ENCODE results near the gene PSD2. TPM values are rescaled to one million over a fixed set of nuclear protein-coding genes. Genes with fewer than 3 reads are reported as not detected.

The PSD2 gene
- total and polyA plus RNA-seq, 2 of the 13 experiments (the other 11 are each of a cell fraction or from before 2014, with no cell fraction given) = 0.07 TPM; not detected in 1

- TF ChIP-seq ZNF747 (CRISPR knock-in tag; IDR thresholded peaks at IDR 0.05; ENCODE audit: borderline replicate concordance) = no peak
These were observed 44.3 kb downstream of the PSD2 start (continued) for GRCh38 chr5:139839918-139840317.

- 11% methylated on average over 4 of the region's 4 CpGs for WGBS (ENCODE audit: low lambda C conversion rate)
- ATAC-seq = no peak
- Histone ChIP-seq H3K27me3 (ENCODE audit: control insufficient read depth in 1 of 2, insufficient read depth in 2 of 2, low read length in 2 of 2) (peaks cover 8 to 43% of the 10 kb centered on the region in 2 experiments; a peak in 3 of 5 replicates), H4K20me1 (ENCODE audit: insufficient read depth, low read length) (no peaks in the 10 kb centered on the region), H3K4me3 (replicated peaks in 1 of 3; ENCODE audit: insufficient read depth in 1 of 3, low read depth in 2 of 3, low read length in 3 of 3) (no peak overlapping the region), H3K9ac (ENCODE audit: insufficient read depth, low read depth, low read length) (no peak overlapping the region), H3K4me1 (ENCODE audit: insufficient read depth, low read length) (no peaks in the 10 kb centered on the region), H2AFZ (ENCODE audit: low read length) (no peak overlapping the region), H3K4me2 (ENCODE audit: low read depth, low read length) (no peak overlapping the region), H3K27ac (ENCODE audit: extremely low read length, insufficient read depth, low read length) (no peak overlapping the region), H3K36me3 (replicated peaks in 1 of 2; ENCODE audit: control insufficient read depth in 1 of 2, insufficient read depth in 2 of 2, low read length in 2 of 2) (no peaks in the 10 kb centered on the region), H3K79me2 (ENCODE audit: insufficient read depth, low read length) (no peaks in the 10 kb centered on the region), H3K9me3 (ENCODE audit: low read length) (no peaks in the 10 kb centered on the region)
- FAIRE-seq = no peak
- intact Hi-C loops (cut with micrococcal nuclease; ENCODE audit: unreplicated experiment) = loop anchor here (10.0 kb wide), 1 partner anchor 207 kb away; no protein-coding TSS in a partner anchor
- CTCF ChIA-PET (ENCODE audit: low intra/inter-chr PET ratio, low total read pairs) = no interaction called here
- in situ Hi-C loops (cut with HindIII; ENCODE audit: extremely low pct_ligation_motif_present, low pct_unique_long_range_greater_than_20kb) = loop anchor here (5.0 kb wide), 1 partner anchor 54 kb away; no protein-coding TSS in a partner anchor
- POLR2A ChIA-PET = no interaction called here
- BruUV-seq (replicated peaks) = no TSS peak
- TF ChIP-seq NR2F2 (IDR thresholded peaks at IDR 0.05; ENCODE audit: borderline replicate concordance, low read depth) (no peak), NR2F6 (IDR thresholded peaks at IDR 0.05) (no peak), NR2F6 (CRISPR knock-in tag; IDR thresholded peaks at IDR 0.05) (no peak), SMYD3 (CRISPR knock-in tag; IDR thresholded peaks at IDR 0.05) (no peak), RXRB (CRISPR knock-in tag; IDR thresholded peaks at IDR 0.05; ENCODE audit: borderline replicate concordance) (no peak)
- DNase-seq (ENCODE audit: low spot score) = no peak
These were observed 45.9 kb downstream of the PSD2 start for GRCh38 chr5:139841549-139841948.

GRCh38 chr5:139842321-139842720 lies 46.7 kb downstream of the PSD2 start:
- Histone ChIP-seq H3K4me3 (replicated peaks in 1 of 3; ENCODE audit: insufficient read depth in 1 of 3, low read depth in 2 of 3, low read length in 3 of 3) (no peak overlapping the region), H3K9ac (ENCODE audit: insufficient read depth, low read depth, low read length) (no peak overlapping the region), H2AFZ (ENCODE audit: low read length) (no peak overlapping the region), H3K36me3 (replicated peaks in 1 of 2; ENCODE audit: control insufficient read depth in 1 of 2, insufficient read depth in 2 of 2, low read length in 2 of 2) (no peaks in the 10 kb centered on the region), H3K4me1 (ENCODE audit: insufficient read depth, low read length) (no peaks in the 10 kb centered on the region), H3K4me2 (ENCODE audit: low read depth, low read length) (no peak overlapping the region), H4K20me1 (ENCODE audit: insufficient read depth, low read length) (no peaks in the 10 kb centered on the region), H3K27me3 (ENCODE audit: control insufficient read depth in 1 of 2, insufficient read depth in 2 of 2, low read length in 2 of 2) (peaks cover 10 to 50% of the 10 kb centered on the region in 2 experiments; a peak in 3 of 5 replicates), H3K27ac (ENCODE audit: extremely low read length, insufficient read depth, low read length) (no peak overlapping the region), H3K9me3 (ENCODE audit: low read length) (no peaks in the 10 kb centered on the region), H3K79me2 (ENCODE audit: insufficient read depth, low read length) (no peaks in the 10 kb centered on the region)
- ATAC-seq (no peak), DNase-seq (ENCODE audit: low spot score) (no peak), FAIRE-seq (no peak)
- no TSS peak for BruUV-seq (replicated peaks)
- POLR2A ChIA-PET = no interaction called here
- WGBS (ENCODE audit: low lambda C conversion rate) = 37% methylated on average over 7 of the region's 7 CpGs
- intact Hi-C loops (cut with micrococcal nuclease; ENCODE audit: unreplicated experiment) = loop anchor here (10.0 kb wide), 1 partner anchor 208 kb away; no protein-coding TSS in a partner anchor
- CTCF ChIA-PET (ENCODE audit: low intra/inter-chr PET ratio, low total read pairs) = no interaction called here
- in situ Hi-C loops (cut with HindIII; ENCODE audit: extremely low pct_ligation_motif_present, low pct_unique_long_range_greater_than_20kb) = loop anchor here (5.0 kb wide), 1 partner anchor 55 kb away; no protein-coding TSS in a partner anchor
- TF ChIP-seq MTF2 (CRISPR knock-in tag; IDR thresholded peaks at IDR 0.05; ENCODE audit: borderline replicate concordance) (no peak), ZNF512 (CRISPR knock-in tag; IDR thresholded peaks at IDR 0.05) (no peak), ZSCAN12 (CRISPR knock-in tag; IDR thresholded peaks at IDR 0.05) (no peak), ZNF75D (CRISPR knock-in tag; IDR thresholded peaks at IDR 0.05; ENCODE audit: borderline replicate concordance) (no peak), JDP2 (CRISPR knock-in tag; IDR thresholded peaks at IDR 0.05; ENCODE audit: borderline replicate concordance) (no peak), SIX4 (CRISPR knock-in tag; IDR thresholded peaks at IDR 0.05) (no peak), ZNF20 (CRISPR knock-in tag; IDR thresholded peaks at IDR 0.05) (no peak), ATF7 (IDR thresholded peaks at IDR 0.05) (no peak), ATF7 (CRISPR knock-in tag; IDR thresholded peaks at IDR 0.05) (no peak), MXI1 (IDR thresholded peaks at IDR 0.05; ENCODE audit: borderline replicate concordance, low read depth, low read length) (no peak), ZSCAN9 (CRISPR knock-in tag; IDR thresholded peaks at IDR 0.05; ENCODE audit: borderline replicate concordance) (no peak), ZNF746 (CRISPR knock-in tag; IDR thresholded peaks at IDR 0.05) (no peak)

Data from HepG2 (cell line).